ENCODE measurements around the gene SH3RF1. TPM values are rescaled to one million over a fixed set of nuclear protein-coding genes. Genes with fewer than 3 reads are reported as not detected.

SH3RF1 gene
- total RNA-seq, 1 experiment from 2014 or later = 59.5 TPM

DNA sequence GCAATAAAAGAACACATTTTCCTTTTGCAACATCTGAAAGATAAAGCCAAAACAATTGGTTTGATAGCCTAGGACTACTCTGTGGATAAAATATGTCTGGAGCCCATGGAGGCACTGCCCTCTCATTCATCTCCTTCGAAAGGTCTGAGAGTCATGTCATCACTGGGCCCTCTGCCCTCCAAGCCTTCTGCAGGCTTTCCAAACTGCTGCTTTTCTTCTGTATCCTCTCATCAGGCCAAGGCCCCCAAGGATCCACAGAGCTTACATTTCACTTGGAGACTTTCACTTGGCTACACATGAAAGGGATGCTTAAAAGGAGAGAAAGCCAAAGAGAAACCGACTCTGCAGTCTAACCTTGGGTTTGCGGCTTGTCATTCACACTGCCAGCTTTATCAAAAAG, 109.9 kb downstream of the SH3RF1 start:
- Histone ChIP-seq H3K79me2 (ENCODE audit: insufficient read depth, low read length) (peaks cover 97% of the 10 kb centered on the region), H3K4me3 (replicated peaks in 1 of 2; ENCODE audit: low read depth in 1 of 2, low read length in 2 of 2) (no peak overlapping the region), H3K27ac (ENCODE audit: low read depth, low read length) (no peak overlapping the region), H3K9me3 (ENCODE audit: control insufficient read depth in 1 of 2, insufficient read depth in 1 of 2, low read depth in 1 of 2, low read length in 2 of 2) (no peaks in the 10 kb centered on the region), H3K27me3 (ENCODE audit: insufficient read depth, low read length) (no peaks in the 10 kb centered on the region), H3K36me3 (ENCODE audit: control insufficient read depth in 1 of 2, insufficient read depth in 2 of 2, low read length in 2 of 2) (peaks cover 0 to 5% of the 10 kb centered on the region in 2 experiments; a peak in 2 of 4 replicates), H4K20me1 (ENCODE audit: insufficient read depth) (peaks cover 4% of the 10 kb centered on the region; the same call in 1 of the 2 replicates), H3K4me1 (ENCODE audit: control insufficient read depth in 1 of 2, insufficient read depth in 2 of 2, low read length in 2 of 2) (peaks cover 0 to 27% of the 10 kb centered on the region in 2 experiments; a peak in 1 of 4 replicates), H2AFZ (ENCODE audit: low read depth, low read length, poor library complexity, severe bottlenecking) (no peak overlapping the region), H3K4me2 (ENCODE audit: low read length) (no peak overlapping the region), H3K9me2 (ENCODE audit: insufficient read depth) (no peaks in the 10 kb centered on the region), H3K9ac (ENCODE audit: low read length) (no peak overlapping the region)
- BruUV-seq (replicated peaks) = no TSS peak
- RAD21 ChIA-PET (ENCODE audit: low non-redundant PET in 1 of 2, low total read pairs in 2 of 2, uncharacterized antibody in 2 of 2, unreplicated experiment in 2 of 2) = no interaction called here
- ATAC-seq (no peak), DNase-seq (ENCODE audit: low read depth, low spot score) (no peak)
- intact Hi-C loops (cut with micrococcal nuclease) = no loop called here
- CTCF ChIA-PET = no interaction called here
- POLR2A ChIA-PET = no interaction called here
- no peak for TF ChIP-seq TCF7L2 (IDR thresholded peaks at IDR 0.05; ENCODE audit: borderline replicate concordance, extremely low read depth, insufficient read depth, insufficient read length)

DNA sequence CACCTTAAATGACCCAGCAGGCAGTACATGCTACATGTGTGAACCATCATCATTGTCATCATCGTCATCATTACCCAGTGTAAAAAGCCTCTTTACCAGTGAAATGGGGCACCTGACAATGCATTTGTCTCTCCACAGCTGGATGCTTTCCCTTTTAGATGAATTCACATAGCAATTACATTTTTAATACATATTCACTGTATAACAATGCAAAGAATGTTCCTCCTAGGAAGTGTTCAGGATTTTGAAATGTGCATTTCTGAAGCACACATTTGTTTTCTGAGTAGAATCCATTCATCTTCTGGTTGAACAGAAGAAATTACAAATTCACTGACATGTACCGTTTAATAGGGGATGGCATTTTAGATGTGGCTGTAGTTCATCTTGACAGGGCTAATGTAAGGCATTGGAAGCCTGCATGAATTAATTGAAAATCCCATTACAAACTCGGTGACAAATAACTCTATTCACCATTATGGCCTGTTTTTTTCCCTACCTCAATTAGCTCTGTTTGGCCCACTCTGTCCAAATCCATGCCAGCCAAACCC, 111.1 kb downstream of the SH3RF1 start:
- H4K20me1 ChIP-seq (ENCODE audit: insufficient read depth) = peaks cover 4% of the 10 kb centered on the region; the same call in 1 of the 2 replicates
- H3K4me3 ChIP-seq (replicated peaks in 1 of 2; ENCODE audit: low read depth in 1 of 2, low read length in 2 of 2) = no peak overlapping the region
- H3K4me2 ChIP-seq (ENCODE audit: low read length) = 0 out of 2 replicates have a peak overlapping the region, but pooled peaks have one; percentile 3
- H3K9ac ChIP-seq (ENCODE audit: low read length) = no peak overlapping the region
- H3K9me3 ChIP-seq (ENCODE audit: control insufficient read depth in 1 of 2, insufficient read depth in 1 of 2, low read depth in 1 of 2, low read length in 2 of 2) = no peaks in the 10 kb centered on the region
- ChIA-PET RAD21 (ENCODE audit: low non-redundant PET in 1 of 2, low total read pairs in 2 of 2, uncharacterized antibody in 2 of 2, unreplicated experiment in 2 of 2) (no interaction called here), POLR2A (no interaction called here), CTCF (no interaction called here)
- H3K27me3 ChIP-seq (ENCODE audit: insufficient read depth, low read length) = no peaks in the 10 kb centered on the region
- H3K79me2 ChIP-seq (ENCODE audit: insufficient read depth, low read length) = peaks cover 91% of the 10 kb centered on the region
- H2AFZ ChIP-seq (ENCODE audit: low read depth, low read length, poor library complexity, severe bottlenecking) = no peak overlapping the region
- DNase-seq (ENCODE audit: low read depth, low spot score) = no peak
- no peak for ATAC-seq
- peaks cover 3 to 10% of the 10 kb centered on the region in 2 experiments; a peak in 2 of 4 replicates for H3K36me3 ChIP-seq (ENCODE audit: control insufficient read depth in 1 of 2, insufficient read depth in 2 of 2, low read length in 2 of 2)
- no peaks in the 10 kb centered on the region for H3K9me2 ChIP-seq (ENCODE audit: insufficient read depth)
- intact Hi-C loops (cut with micrococcal nuclease) = no loop called here
- peaks cover 0 to 17% of the 10 kb centered on the region in 2 experiments; a peak in 1 of 4 replicates for H3K4me1 ChIP-seq (ENCODE audit: control insufficient read depth in 1 of 2, insufficient read depth in 2 of 2, low read length in 2 of 2)
- H3K27ac ChIP-seq (ENCODE audit: low read depth, low read length) = no peak overlapping the region
- no TSS peak for BruUV-seq (replicated peaks)
- TF ChIP-seq POLR2A (IDR thresholded peaks at IDR 0.05; ENCODE audit: borderline replicate concordance, extremely low read depth, insufficient read depth, insufficient read length) (no peak), SIN3A (IDR thresholded peaks at IDR 0.05; ENCODE audit: low read depth) (no peak), RAD21 (IDR thresholded peaks at IDR 0.05; ENCODE audit: low read depth) (no peak), EZH2phosphoT487 (IDR thresholded peaks at IDR 0.05; ENCODE audit: borderline replicate concordance) (no peak), SRF (IDR thresholded peaks at IDR 0.05; ENCODE audit: low read depth) (no peak), CEBPB (IDR thresholded peaks at IDR 0.05; ENCODE audit: low read depth) (no peak), JUND (IDR thresholded peaks at IDR 0.05) (no peak), ELF1 (IDR thresholded peaks at IDR 0.05; ENCODE audit: borderline replicate concordance, low read depth) (no peak), YY1 (IDR thresholded peaks at IDR 0.05; ENCODE audit: extremely low read depth, insufficient replicate concordance, low read depth, low read length) (no peak), EZH2 (IDR thresholded peaks at IDR 0.05) (no peak), FOSL1 (IDR thresholded peaks at IDR 0.05; ENCODE audit: low read depth) (no peak), ATF3 (IDR thresholded peaks at IDR 0.05) (no peak)
- TF ChIP-seq, protein P1, sequence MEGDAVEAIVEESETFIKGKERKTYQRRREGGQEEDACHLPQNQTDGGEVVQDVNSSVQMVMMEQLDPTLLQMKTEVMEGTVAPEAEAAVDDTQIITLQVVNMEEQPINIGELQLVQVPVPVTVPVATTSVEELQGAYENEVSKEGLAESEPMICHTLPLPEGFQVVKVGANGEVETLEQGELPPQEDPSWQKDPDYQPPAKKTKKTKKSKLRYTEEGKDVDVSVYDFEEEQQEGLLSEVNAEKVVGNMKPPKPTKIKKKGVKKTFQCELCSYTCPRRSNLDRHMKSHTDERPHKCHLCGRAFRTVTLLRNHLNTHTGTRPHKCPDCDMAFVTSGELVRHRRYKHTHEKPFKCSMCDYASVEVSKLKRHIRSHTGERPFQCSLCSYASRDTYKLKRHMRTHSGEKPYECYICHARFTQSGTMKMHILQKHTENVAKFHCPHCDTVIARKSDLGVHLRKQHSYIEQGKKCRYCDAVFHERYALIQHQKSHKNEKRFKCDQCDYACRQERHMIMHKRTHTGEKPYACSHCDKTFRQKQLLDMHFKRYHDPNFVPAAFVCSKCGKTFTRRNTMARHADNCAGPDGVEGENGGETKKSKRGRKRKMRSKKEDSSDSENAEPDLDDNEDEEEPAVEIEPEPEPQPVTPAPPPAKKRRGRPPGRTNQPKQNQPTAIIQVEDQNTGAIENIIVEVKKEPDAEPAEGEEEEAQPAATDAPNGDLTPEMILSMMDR (IDR thresholded peaks at IDR 0.05 in 2 of 3, conservative IDR thresholded peaks at IDR 0.05 in 1 of 3; ENCODE audit: borderline replicate concordance in 1 of 3, insufficient read depth in 1 of 3, low read depth in 2 of 3, low read length in 2 of 3) = no peak
- TF ChIP-seq, protein P2, sequence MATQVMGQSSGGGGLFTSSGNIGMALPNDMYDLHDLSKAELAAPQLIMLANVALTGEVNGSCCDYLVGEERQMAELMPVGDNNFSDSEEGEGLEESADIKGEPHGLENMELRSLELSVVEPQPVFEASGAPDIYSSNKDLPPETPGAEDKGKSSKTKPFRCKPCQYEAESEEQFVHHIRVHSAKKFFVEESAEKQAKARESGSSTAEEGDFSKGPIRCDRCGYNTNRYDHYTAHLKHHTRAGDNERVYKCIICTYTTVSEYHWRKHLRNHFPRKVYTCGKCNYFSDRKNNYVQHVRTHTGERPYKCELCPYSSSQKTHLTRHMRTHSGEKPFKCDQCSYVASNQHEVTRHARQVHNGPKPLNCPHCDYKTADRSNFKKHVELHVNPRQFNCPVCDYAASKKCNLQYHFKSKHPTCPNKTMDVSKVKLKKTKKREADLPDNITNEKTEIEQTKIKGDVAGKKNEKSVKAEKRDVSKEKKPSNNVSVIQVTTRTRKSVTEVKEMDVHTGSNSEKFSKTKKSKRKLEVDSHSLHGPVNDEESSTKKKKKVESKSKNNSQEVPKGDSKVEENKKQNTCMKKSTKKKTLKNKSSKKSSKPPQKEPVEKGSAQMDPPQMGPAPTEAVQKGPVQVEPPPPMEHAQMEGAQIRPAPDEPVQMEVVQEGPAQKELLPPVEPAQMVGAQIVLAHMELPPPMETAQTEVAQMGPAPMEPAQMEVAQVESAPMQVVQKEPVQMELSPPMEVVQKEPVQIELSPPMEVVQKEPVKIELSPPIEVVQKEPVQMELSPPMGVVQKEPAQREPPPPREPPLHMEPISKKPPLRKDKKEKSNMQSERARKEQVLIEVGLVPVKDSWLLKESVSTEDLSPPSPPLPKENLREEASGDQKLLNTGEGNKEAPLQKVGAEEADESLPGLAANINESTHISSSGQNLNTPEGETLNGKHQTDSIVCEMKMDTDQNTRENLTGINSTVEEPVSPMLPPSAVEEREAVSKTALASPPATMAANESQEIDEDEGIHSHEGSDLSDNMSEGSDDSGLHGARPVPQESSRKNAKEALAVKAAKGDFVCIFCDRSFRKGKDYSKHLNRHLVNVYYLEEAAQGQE (IDR thresholded peaks at IDR 0.05; ENCODE audit: low read depth) = no peak
